ENCODE measurements around the gene DGAT2.

The DGAT2 gene

GRCh38 chr11:75722669-75723042 lies 45.9 kb upstream of the DGAT2 start:
- Histone ChIP-seq H3K36me3 (ENCODE audit: low read depth) (no peaks in the 10 kb centered on the region), H3K4me1 (ENCODE audit: insufficient read depth, poor library complexity, severe bottlenecking) (no peaks in the 10 kb centered on the region), H3K9me3 (ENCODE audit: severe bottlenecking) (no peaks in the 10 kb centered on the region), H3K27me3 (ENCODE audit: insufficient read depth, poor library complexity, severe bottlenecking) (no peaks in the 10 kb centered on the region), H3K27ac (ENCODE audit: poor library complexity, severe bottlenecking) (no peak overlapping the region), H3K4me3 (ENCODE audit: severe bottlenecking) (no peak overlapping the region)
- DNase-seq (ENCODE audit: low spot score) (no peak), ATAC-seq (ENCODE audit: low read depth) (no peak)
- TF ChIP-seq CTCF (IDR thresholded peaks at IDR 0.05; ENCODE audit: poor library complexity, severe bottlenecking): no peak

- DNase-seq (ENCODE audit: low spot score) (no peak), ATAC-seq (ENCODE audit: low read depth) (no peak)
- no peak overlapping the region for H3K27ac ChIP-seq (ENCODE audit: poor library complexity, severe bottlenecking)
- H3K27me3 ChIP-seq (ENCODE audit: insufficient read depth, poor library complexity, severe bottlenecking): no peaks in the 10 kb centered on the region
- TF ChIP-seq CTCF (IDR thresholded peaks at IDR 0.05; ENCODE audit: poor library complexity, severe bottlenecking): no peak
- H3K4me3 ChIP-seq (ENCODE audit: severe bottlenecking): no peak overlapping the region
- H3K9me3 ChIP-seq (ENCODE audit: severe bottlenecking): no peaks in the 10 kb centered on the region
- H3K36me3 ChIP-seq (ENCODE audit: low read depth): no peaks in the 10 kb centered on the region
- H3K4me1 ChIP-seq (ENCODE audit: insufficient read depth, poor library complexity, severe bottlenecking): no peaks in the 10 kb centered on the region
These were observed 42.8 kb upstream of the DGAT2 start for GRCh38 chr11:75725547-75726320.

- no peak for TF ChIP-seq CTCF (IDR thresholded peaks at IDR 0.05; ENCODE audit: poor library complexity, severe bottlenecking)
These were observed 39.6 kb upstream of the DGAT2 start for GRCh38 chr11:75728992-75729391.

GRCh38 chr11:75731095-75731494 lies 37.5 kb upstream of the DGAT2 start:
- Histone ChIP-seq H3K27ac (ENCODE audit: poor library complexity, severe bottlenecking) (no peak overlapping the region), H3K4me1 (ENCODE audit: insufficient read depth, poor library complexity, severe bottlenecking) (no peaks in the 10 kb centered on the region), H3K36me3 (ENCODE audit: low read depth) (no peaks in the 10 kb centered on the region), H3K4me3 (ENCODE audit: severe bottlenecking) (no peak overlapping the region), H3K27me3 (ENCODE audit: insufficient read depth, poor library complexity, severe bottlenecking) (no peaks in the 10 kb centered on the region), H3K9me3 (ENCODE audit: severe bottlenecking) (no peaks in the 10 kb centered on the region)
- no peak for ATAC-seq (ENCODE audit: low read depth)
- no peak for DNase-seq (ENCODE audit: low spot score)
- TF ChIP-seq CTCF (IDR thresholded peaks at IDR 0.05; ENCODE audit: poor library complexity, severe bottlenecking): no peak

More at GRCh38 chr11:75728992-75729391, 39.6 kb upstream of the DGAT2 start:
- ATAC-seq (ENCODE audit: low read depth): no peak
- Histone ChIP-seq H3K9me3 (ENCODE audit: severe bottlenecking) (no peaks in the 10 kb centered on the region), H3K36me3 (ENCODE audit: low read depth) (no peaks in the 10 kb centered on the region), H3K4me1 (ENCODE audit: insufficient read depth, poor library complexity, severe bottlenecking) (no peaks in the 10 kb centered on the region), H3K4me3 (ENCODE audit: severe bottlenecking) (no peak overlapping the region), H3K27ac (ENCODE audit: poor library complexity, severe bottlenecking) (no peak overlapping the region), H3K27me3 (ENCODE audit: insufficient read depth, poor library complexity, severe bottlenecking) (no peaks in the 10 kb centered on the region)
- DNase-seq (ENCODE audit: low spot score): no peak

GRCh38 chr11:75733071-75733430 lies 35.5 kb upstream of the DGAT2 start:
- no peak for DNase-seq (ENCODE audit: low spot score)
- Histone ChIP-seq H3K27ac (ENCODE audit: poor library complexity, severe bottlenecking) (no peak overlapping the region), H3K9me3 (ENCODE audit: severe bottlenecking) (no peaks in the 10 kb centered on the region), H3K27me3 (ENCODE audit: insufficient read depth, poor library complexity, severe bottlenecking) (no peaks in the 10 kb centered on the region), H3K4me1 (ENCODE audit: insufficient read depth, poor library complexity, severe bottlenecking) (no peaks in the 10 kb centered on the region), H3K36me3 (ENCODE audit: low read depth) (no peaks in the 10 kb centered on the region), H3K4me3 (ENCODE audit: severe bottlenecking) (no peak overlapping the region)
- TF ChIP-seq CTCF (IDR thresholded peaks at IDR 0.05; ENCODE audit: poor library complexity, severe bottlenecking): no peak
- ATAC-seq (ENCODE audit: low read depth): no peak
